WI38 (cell line): ENCODE measurements around the gene ITGA3.

Experiments used
- H3K4me3 ChIP-seq: 2 replicates; pipeline ENCODE4 v1.5.1; 2011; ENCODE audit warnings: low read depth, mild to moderate bottlenecking, control low read depth, low read length
- TF ChIP-seq, protein P1 (sequence below): IDR thresholded peaks from 2 replicates; pipeline ENCODE4 v1.5.1; 2012; ENCODE audit warnings: low read depth, mild to moderate bottlenecking, control low read depth, low read length

Gene ITGA3

GRCh38 chr17:50042211-50042610 lies 13.7 kb upstream of the ITGA3 start:
- TF ChIP-seq, protein P1, sequence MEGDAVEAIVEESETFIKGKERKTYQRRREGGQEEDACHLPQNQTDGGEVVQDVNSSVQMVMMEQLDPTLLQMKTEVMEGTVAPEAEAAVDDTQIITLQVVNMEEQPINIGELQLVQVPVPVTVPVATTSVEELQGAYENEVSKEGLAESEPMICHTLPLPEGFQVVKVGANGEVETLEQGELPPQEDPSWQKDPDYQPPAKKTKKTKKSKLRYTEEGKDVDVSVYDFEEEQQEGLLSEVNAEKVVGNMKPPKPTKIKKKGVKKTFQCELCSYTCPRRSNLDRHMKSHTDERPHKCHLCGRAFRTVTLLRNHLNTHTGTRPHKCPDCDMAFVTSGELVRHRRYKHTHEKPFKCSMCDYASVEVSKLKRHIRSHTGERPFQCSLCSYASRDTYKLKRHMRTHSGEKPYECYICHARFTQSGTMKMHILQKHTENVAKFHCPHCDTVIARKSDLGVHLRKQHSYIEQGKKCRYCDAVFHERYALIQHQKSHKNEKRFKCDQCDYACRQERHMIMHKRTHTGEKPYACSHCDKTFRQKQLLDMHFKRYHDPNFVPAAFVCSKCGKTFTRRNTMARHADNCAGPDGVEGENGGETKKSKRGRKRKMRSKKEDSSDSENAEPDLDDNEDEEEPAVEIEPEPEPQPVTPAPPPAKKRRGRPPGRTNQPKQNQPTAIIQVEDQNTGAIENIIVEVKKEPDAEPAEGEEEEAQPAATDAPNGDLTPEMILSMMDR: no peak
- no peak overlapping the region for H3K4me3 ChIP-seq

- no peak overlapping the region for H3K4me3 ChIP-seq
- TF ChIP-seq, protein P1: no peak
Observed at GRCh38 chr17:50043290-50044148, 12.4 kb upstream of the ITGA3 start.

- no peak overlapping the region for H3K4me3 ChIP-seq
- TF ChIP-seq, protein P1: no peak
Observed at GRCh38 chr17:50044483-50044882, 11.4 kb upstream of the ITGA3 start.

GRCh38 chr17:50045154-50045553 lies 10.8 kb upstream of the ITGA3 start:
- TF ChIP-seq, protein P1: no peak

GRCh38 chr17:50046179-50046578 lies 9.7 kb upstream of the ITGA3 start:
- H3K4me3 ChIP-seq: no peak overlapping the region
- TF ChIP-seq, protein P1: no peak

More at GRCh38 chr17:50045154-50045553, 10.8 kb upstream of the ITGA3 start:
- no peak overlapping the region for H3K4me3 ChIP-seq

- TF ChIP-seq, protein P1: no peak
- no peak overlapping the region for H3K4me3 ChIP-seq
Observed at GRCh38 chr17:50046667-50047066, 9.2 kb upstream of the ITGA3 start.

- H3K4me3 ChIP-seq: no peak overlapping the region
- TF ChIP-seq, protein P1: no peak
Observed at GRCh38 chr17:50047083-50047482, 8.8 kb upstream of the ITGA3 start.
